Gastroesophageal sphincter (tissue), 3 donors: ENCODE measurements around the gene FNDC5.

ENCODE experiments used
- POLR2A ChIP-seq, 2 donors: fragments of 450-650 bp; IDR thresholded peaks; one replicate each; pipeline ENCODE4 v1.6.1; 2017; ENCODE audit warnings: antibody characterized with exemption in 2 of 2, mild to moderate bottlenecking in 2 of 2, moderate library complexity in 1 of 2
- POLR2AphosphoS5 ChIP-seq: sonication (generic); formaldehyde crosslinking; IDR thresholded peaks from one replicate; pipeline ENCODE4 v1.6.1; 2017; ENCODE audit warnings: antibody characterized with exemption
- TF ChIP-seq, protein P1 (sequence below), 4 experiments: fragments of 200-600 bp in 2 of 4; fragments of 450-650 bp in 2 of 4; sonication (generic) in 1 of 4; IDR thresholded peaks; one replicate each; pipeline ENCODE4 v1.5.1; 2017 to 2019; ENCODE audit warnings: antibody characterized with exemption in 4 of 4, mild to moderate bottlenecking in 2 of 4, moderate library complexity in 2 of 4

DNA sequence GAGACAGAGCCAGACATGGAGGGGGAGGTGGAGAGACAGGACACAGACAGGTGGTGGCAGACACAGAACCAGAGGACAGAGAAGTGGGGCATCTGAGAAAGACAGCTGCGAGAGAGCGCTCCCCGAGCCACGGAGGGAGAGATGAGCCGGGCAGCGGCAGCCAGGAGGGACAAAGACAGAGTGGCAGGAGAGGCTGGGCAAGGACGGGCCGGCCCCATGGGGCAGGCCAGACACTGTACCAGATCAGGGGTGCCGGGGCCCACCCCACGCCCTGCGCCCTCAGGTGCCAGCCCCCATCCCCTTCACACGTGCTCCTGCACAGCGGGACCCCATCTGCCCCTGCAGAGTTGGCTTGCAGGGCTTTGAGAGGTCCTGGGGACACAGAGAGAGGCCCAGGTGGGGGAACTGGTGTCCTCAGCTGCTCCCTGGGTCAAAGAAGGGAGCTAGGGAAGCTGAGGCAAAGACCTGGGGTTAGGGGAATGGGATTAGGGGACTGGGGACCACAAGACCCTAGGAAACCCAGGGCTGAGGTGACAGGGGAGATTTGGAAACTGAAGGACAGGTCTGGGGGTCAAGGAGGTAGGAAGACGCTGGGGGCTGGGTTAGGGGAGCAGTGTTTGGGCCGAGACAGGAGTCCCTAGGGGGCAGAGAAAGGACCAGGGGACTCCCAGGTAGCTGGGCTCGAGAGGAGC, 643 bp downstream of the FNDC5 start:
- TF ChIP-seq, protein P1, sequence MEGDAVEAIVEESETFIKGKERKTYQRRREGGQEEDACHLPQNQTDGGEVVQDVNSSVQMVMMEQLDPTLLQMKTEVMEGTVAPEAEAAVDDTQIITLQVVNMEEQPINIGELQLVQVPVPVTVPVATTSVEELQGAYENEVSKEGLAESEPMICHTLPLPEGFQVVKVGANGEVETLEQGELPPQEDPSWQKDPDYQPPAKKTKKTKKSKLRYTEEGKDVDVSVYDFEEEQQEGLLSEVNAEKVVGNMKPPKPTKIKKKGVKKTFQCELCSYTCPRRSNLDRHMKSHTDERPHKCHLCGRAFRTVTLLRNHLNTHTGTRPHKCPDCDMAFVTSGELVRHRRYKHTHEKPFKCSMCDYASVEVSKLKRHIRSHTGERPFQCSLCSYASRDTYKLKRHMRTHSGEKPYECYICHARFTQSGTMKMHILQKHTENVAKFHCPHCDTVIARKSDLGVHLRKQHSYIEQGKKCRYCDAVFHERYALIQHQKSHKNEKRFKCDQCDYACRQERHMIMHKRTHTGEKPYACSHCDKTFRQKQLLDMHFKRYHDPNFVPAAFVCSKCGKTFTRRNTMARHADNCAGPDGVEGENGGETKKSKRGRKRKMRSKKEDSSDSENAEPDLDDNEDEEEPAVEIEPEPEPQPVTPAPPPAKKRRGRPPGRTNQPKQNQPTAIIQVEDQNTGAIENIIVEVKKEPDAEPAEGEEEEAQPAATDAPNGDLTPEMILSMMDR (IDR thresholded peaks at IDR 0.05), result no peak
- no peak for TF ChIP-seq POLR2A (IDR thresholded peaks at IDR 0.05)
- no peak for TF ChIP-seq POLR2AphosphoS5
